AG09309 (cell line): Measurements from ENCODE around the gene KRT79.

Experiments used
- DNase-seq: peaks from one replicate; pipeline ENCODE4 v3.0.0-alpha.2; 2010; ENCODE audit warnings: low read depth
- H3K4me3 ChIP-seq: 2 replicates; pipeline ENCODE4 v1.5.1; 2011; ENCODE audit warnings: mild to moderate bottlenecking, low read depth, low read length, moderate library complexity; ENCODE audit not compliant: control insufficient read depth
- TF ChIP-seq, protein P1 (sequence below): IDR thresholded peaks from 2 replicates; pipeline ENCODE4 v1.5.1; 2011; ENCODE audit warnings: mild to moderate bottlenecking, low read depth, low read length, inconsistent platforms; ENCODE audit not compliant: insufficient read depth, control insufficient read depth; ENCODE audit errors: missing control alignments

Gene KRT79

DNA sequence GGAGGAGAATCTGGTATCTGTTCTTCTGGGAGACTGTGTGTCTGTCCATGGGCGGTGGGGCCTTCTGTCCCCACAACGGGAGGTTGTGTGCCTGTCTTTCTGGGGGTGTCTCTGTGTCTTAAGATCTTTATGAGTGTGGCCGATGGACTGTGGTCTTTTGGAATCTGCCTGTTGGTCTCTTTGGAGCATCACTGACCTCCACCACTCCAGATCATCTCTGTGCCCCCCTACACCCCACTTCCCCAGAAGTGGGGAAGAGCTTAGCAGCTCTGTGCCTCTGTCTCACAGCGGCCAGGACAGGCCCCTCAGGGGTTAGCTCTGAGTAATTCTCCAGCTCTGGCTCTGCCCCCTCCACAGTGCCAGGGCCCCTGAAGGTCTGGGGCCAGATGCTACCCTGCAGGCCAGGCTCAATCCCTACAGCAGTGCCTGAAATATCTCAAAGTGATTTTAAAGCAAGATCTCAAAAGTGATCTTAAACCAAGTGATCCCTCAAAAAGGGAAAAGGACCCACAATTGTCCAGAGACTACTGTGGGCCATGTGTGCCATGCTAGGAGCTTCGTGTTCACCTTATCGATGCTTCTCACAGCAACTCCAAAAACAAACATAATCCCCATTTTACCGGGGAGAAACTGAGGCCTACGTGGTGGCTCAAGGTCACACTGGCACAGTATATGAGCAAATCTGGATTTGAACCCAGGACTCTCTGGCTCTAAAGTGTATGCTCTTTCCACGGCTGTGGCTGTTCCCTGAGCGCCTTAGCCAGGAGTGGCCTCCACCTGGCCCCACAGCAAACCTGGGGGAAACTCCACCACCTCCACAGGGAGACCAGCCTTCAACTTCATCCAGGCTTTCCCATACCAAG lies 40.7 kb upstream of the KRT79 start:
- H3K4me3 ChIP-seq = no peak overlapping the region
- TF ChIP-seq, protein P1, sequence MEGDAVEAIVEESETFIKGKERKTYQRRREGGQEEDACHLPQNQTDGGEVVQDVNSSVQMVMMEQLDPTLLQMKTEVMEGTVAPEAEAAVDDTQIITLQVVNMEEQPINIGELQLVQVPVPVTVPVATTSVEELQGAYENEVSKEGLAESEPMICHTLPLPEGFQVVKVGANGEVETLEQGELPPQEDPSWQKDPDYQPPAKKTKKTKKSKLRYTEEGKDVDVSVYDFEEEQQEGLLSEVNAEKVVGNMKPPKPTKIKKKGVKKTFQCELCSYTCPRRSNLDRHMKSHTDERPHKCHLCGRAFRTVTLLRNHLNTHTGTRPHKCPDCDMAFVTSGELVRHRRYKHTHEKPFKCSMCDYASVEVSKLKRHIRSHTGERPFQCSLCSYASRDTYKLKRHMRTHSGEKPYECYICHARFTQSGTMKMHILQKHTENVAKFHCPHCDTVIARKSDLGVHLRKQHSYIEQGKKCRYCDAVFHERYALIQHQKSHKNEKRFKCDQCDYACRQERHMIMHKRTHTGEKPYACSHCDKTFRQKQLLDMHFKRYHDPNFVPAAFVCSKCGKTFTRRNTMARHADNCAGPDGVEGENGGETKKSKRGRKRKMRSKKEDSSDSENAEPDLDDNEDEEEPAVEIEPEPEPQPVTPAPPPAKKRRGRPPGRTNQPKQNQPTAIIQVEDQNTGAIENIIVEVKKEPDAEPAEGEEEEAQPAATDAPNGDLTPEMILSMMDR = no peak

DNA sequence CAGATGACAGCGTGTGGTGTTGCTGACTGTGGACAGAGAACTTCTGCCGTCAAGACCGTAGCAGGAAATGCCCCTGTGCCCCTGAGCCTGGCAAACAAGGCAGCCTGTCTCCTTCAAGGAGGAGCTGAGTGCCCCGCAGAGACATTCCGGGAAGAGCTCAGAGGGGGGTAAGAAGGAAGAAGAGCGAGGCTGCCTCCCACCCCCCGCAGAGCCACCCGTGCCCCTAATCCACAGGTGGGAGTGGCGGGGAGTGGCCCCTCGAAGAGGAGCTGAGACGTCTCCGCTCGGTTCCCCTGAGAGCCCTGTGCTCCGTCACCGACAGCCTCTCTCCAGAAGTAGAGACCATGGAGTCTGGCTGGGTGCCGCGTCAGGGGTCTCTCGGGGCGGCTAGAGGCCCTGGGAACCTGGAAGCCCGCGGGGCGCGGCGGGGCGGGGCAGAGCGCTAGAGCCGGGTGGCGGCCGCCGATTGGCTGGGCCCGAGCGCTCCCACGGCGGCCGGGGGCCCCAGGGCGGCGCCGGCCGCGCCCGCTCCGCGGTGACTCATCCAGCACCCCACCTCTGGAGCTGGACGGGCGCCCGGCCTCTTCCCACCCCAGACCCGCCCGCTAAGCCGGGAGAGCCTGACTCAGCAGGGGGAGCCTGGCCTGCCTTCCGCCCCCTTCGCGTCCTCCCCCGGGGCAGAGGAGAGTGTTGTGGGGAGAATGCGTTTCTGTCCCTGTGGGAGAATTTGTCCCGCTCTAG lies 39.9 kb upstream of the KRT79 start:
- TF ChIP-seq, protein P1 = no peak
- peak overlapping the region; percentile 44 for H3K4me3 ChIP-seq
- peak; percentile 52 for DNase-seq

More for the DNA sequence above, 40.7 kb upstream of the KRT79 start:
- no peak for DNase-seq

DNA sequence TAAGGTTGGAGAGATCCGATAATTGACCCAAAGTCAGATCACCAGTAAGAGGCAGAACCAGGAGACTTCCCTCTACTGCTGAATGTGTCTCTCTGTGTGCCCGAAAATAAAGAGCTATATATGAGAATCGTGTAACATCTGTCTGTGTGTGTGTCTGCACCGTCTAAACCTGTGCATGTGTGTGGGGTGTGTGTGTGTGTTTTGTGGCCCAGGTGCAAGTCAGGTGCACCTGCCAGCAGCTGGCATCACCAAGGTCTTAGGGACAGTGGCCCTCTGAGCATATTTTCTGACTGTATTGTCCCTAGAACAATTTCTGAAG lies 39.4 kb upstream of the KRT79 start:
- TF ChIP-seq, protein P1 = no peak
- no peak overlapping the region for H3K4me3 ChIP-seq
- DNase-seq = no peak

DNA sequence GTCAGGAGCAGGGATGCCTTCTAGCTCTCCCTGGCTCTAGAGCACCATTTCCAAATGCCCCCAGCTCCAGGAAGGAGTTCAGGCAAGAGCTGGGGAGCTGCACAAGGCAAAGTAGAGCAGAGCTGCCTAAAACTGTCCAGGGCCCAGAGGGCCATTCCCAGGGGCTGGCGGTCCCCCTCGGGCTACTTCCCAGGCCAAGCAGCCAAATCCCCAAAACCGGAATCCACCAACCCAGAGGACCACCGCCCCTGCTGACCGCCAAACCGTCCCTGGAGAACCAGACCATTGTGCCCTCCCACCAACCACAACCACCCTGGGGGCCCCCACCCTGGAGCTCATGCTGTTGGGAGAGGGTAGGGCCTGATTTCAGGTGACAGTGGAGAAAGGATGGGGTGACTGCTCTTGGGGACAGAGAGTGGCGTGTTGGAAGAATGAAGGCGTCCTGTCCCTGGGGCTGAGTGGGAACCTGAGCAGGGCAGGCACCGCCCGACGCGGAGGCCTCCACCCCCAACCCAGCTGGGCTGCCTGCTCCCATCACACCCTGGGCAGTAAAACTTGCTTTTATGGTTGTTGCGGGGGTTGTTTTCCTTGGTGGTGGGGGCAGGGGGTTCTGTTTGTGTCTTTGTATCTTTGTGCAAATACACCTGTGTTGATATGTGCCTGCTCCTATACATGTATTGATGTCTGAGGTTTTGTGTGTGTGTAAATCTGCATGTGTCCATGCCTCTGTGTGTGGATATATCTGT lies 38.7 kb upstream of the KRT79 start:
- H3K4me3 ChIP-seq = no peak overlapping the region
- TF ChIP-seq, protein P1 = no peak
- DNase-seq = no peak

DNA sequence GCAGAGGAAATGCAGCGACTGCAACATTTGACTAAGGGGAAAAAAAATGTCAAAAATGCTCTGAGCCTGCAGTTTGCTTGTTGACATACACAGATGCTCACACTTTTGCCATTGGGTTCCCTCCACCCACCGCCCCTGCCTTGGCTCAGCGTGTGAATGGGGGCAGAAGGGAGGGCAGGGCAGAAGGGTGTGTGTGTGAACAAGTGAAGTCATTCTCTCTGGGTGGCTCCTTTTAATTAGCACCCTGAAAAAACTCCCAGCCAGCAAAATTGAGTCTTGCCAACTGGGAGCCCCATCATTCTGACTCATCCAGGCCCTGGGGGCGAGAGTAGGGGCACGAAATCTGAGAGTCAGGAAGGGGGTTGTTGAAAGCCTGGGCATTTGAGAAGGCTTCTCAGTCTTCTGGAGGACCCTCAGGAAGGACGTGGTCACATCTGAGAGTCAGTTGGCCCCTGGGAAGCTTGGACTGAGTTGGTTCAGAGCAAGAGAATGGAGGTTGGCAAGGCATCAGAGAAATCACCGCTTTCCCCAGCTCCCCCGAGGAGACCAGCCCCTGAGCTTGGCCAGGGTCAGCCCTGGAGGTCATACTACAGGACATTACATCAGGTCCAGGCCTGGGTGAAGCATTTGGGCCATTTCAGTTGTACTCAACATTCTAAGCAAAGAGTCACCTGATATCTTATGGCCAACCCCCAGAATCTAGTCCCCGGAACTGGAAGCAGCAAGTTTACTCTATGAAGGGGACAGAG lies 37.4 kb upstream of the KRT79 start:
- DNase-seq = peak; percentile 38
- TF ChIP-seq, protein P1 = no peak
- H3K4me3 ChIP-seq = no peak overlapping the region
